Endothelial cell of hepatic sinusoid (primary cell): Measurements from ENCODE around the gene MYOG.

Source experiments
- in situ Hi-C: cut with HindIII; loops from 2 replicates; pipeline ENCODE4 v1.10.0; 2017; ENCODE audit warnings: low sequenced_read_pairs

Gene MYOG

GRCh38 chr1:203117611-203118575 is 32.1 kb upstream of the MYOG start:
- in situ Hi-C loops, result no loop called here

DNA sequence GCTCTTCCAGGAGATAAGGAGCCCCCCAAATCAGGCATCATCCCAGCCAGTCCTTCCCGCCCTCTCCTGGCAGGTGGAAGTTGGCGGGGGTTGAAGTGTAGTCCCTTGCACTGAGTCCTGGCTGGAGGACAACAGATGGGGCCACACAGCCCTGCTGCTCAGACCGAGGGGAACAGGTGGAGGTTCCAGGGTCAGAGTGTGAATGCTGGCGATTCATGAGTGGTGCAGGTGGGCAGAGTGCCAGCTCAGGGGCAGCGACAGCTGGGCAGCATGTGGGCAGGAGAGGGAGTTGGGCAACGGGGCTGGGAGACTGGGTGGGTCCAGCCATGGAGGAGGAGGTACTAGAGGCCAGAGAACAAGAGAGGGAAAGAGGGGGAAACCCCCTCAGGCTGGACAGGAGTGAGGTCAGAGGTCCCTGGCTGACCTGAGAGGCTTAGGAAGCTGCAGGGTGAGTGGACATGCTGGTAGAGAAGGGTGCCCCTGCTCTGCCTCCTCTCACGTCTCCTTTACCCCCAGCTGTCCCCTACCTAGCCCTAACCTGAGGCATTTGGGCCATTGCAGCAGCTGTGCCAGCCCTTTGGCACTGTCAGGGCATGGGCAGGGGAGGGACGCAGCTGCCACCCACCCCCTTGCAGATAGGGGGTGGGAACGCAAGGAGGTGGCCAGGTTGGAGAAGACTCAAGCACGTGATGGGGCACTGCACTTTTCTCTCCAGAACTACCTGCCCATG is 30.4 kb upstream of the MYOG start:
- in situ Hi-C loops, result no loop called here

DNA sequence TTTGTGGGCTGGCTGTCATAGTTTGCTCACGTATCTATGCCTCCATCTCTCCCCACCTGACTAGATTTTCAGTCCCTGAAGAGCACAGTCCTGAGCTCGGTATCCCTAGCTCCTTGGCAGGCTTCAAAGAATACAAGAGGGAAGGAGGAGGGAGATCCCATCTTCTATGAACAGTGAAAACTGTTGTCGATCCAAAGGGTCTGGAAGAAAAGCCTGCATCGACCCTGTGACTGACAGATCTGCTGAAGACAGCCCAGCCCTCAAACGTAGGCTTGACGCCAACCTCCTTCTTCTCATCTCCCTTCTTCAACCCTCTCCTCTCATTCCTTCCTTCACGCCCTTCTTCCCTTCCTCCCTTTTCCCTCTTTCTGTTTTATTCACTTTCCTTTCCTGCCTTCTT is 28.4 kb upstream of the MYOG start:
- in situ Hi-C loops, result no loop called here

- in situ Hi-C loops, result no loop called here
These were observed 27.5 kb upstream of the MYOG start for GRCh38 chr1:203113308-203113707.

DNA sequence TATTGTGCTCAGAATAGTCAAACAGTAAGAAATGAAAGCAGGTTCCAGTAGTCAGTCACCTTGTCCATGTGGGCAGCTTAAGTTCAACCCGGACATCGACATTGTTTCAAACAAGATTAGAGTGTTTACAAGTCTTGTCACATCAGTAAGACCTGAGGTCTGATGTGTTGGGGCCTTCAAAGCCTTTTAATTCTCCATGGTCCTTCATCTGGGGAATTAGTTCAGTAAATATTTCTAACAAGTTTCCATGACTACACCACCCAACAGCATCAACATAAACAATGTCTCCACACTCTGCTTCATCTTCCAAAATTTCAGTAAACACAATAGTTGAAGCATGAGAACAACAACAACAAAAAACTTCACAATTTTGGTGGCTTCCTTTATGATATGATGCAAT is 26.7 kb upstream of the MYOG start:
- in situ Hi-C loops, result no loop called here

DNA sequence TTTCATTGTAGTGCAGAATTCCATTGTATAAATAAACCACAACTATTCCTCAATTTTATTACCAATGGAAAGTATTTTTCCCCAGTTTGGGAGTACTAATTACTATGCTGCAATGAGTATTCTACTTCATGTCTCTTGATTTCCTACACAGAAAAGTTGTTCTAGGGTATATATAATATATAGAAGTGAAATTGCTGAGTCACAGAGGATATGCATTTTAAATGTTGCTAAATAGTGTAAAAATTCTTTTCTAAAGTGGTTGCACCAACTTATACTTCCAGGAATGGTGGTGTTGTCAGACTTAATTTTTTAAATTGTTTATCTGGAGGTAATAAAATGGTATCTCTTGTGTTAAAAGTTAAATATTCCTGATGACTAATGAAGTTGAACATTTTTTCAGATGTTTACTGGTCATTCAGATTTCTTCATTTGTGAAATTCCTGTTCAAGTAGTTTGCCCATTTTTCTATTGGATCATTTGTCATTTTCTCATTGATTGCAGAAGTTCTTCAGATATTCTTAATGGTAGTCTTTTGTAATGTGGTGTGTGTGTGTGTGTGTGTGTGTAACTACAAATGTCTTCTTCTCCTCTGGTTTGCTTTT is 19.1 kb upstream of the MYOG start:
- in situ Hi-C loops, result loop anchor here (5.0 kb wide), 1 partner anchor 48 kb away; no protein-coding TSS in a partner anchor

DNA sequence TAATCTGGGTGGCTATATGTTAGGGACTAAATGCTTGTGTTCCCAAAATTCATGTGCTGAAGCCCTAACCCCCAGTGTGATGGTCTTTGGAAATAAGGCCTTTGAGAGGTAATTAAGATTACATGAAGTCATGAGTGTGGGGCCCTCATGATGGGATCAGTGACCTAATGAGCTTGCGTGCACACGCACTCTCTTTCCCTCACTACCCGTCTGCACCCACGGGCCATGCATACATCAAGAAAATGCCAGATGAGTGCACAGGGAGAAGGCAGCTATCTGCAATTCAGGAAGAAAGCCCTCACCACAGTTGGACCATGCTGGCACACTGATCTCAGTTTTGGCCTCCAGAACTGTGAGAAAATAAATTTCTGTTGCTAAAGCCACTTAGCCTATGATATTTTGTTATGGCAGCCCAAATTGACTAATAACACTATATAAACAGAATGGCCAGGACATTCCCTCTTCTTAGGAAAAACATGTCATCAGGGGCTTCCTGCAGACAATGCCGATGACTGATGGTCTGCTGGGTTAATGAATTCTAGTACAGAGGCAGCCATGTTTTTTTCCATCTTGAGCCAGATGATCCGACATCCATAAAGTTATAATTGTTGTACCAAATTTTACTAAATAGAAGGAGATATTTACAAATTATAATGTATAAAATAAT is 18.1 kb upstream of the MYOG start:
- in situ Hi-C loops, result loop anchor here (5.0 kb wide), 1 partner anchor 47 kb away; no protein-coding TSS in a partner anchor

- in situ Hi-C loops, result loop anchor here (5.0 kb wide), 1 partner anchor 46 kb away; no protein-coding TSS in a partner anchor
These were observed 17.4 kb upstream of the MYOG start for GRCh38 chr1:203103216-203103615.

- in situ Hi-C loops, result loop anchor here (5.0 kb wide), 1 partner anchor 45 kb away; no protein-coding TSS in a partner anchor
These were observed 16.2 kb upstream of the MYOG start for GRCh38 chr1:203101813-203102634.

DNA sequence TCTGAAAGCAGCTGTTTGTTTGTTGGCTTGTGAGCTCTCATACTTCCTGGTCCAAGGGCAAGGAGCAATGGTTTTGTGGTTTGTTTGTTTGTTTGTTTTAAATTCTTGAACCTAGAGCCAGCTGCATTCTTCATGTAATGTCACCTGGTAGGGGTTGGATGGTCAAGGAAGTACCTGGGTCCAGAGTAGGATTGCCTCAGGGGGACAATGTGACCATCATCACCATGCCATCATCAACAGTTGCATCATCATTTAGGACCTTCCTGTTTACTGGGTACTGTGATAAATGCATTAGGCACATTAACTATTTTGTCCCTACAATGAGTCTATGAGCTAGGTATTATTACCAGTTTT is 14.7 kb upstream of the MYOG start:
- in situ Hi-C loops, result loop anchor here (5.0 kb wide), 1 partner anchor 43 kb away; no protein-coding TSS in a partner anchor

DNA sequence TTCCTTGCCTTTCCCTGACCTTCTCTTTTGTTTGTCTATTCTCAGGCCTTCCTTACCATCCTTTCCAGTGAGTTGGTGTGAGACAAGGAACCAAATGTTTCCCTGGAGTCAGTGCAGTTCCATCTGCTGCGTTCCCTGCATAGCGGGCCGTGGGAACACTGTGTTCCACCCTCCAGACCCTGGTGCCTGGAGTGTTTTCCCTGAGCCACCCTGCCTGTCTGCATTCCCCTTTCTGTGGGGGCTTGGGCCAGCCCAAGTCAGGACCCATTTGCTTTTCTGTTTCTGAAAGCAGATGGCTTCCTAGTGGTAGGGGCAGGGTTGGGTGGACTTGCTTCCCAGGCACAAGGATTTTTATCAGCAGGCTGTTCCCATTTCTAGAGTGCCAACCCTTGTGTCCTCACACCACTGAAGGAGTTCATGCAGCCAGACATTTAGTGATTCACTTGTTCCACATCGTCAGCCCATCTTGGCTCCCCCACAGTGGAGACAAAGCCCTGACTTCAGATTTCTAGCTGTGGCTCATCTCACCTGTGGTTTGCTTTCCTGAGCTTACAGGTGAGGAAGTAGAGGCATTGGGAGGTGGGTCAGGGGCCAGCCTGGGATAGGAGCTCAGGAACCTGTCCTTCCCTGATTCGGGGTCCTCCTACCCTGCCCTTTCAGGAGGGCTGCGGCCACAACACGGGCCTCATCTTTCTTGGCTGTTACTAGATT is 14.1 kb upstream of the MYOG start:
- in situ Hi-C loops, result loop anchor here (5.0 kb wide), 1 partner anchor 43 kb away; no protein-coding TSS in a partner anchor

- in situ Hi-C loops, result no loop called here
These were observed 13.2 kb upstream of the MYOG start for GRCh38 chr1:203098914-203099520.

DNA sequence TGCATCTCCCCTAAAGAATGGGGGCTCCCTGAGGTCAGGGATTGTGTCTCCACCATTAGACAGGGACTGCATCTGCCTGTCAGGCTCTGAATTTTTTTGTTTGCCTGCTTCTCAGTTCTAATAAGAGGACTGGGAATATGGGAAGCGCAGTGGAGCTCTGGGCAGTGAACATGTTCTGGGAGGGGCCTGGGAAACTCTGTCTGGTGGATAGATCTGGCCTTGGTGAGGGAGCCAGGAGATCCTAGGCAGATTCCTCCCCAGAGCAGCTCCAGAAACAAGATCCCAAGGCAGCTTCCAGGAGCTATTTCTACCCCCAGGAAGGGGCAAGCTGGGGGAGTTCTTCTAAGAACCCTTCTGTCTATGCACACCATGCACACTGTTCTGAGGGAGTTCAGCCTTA is 12.6 kb upstream of the MYOG start:
- in situ Hi-C loops, result no loop called here

GRCh38 chr1:203097001-203097400 is 11.2 kb upstream of the MYOG start:
- in situ Hi-C loops, result no loop called here

GRCh38 chr1:203096566-203096965 is 10.8 kb upstream of the MYOG start:
- in situ Hi-C loops, result no loop called here

DNA sequence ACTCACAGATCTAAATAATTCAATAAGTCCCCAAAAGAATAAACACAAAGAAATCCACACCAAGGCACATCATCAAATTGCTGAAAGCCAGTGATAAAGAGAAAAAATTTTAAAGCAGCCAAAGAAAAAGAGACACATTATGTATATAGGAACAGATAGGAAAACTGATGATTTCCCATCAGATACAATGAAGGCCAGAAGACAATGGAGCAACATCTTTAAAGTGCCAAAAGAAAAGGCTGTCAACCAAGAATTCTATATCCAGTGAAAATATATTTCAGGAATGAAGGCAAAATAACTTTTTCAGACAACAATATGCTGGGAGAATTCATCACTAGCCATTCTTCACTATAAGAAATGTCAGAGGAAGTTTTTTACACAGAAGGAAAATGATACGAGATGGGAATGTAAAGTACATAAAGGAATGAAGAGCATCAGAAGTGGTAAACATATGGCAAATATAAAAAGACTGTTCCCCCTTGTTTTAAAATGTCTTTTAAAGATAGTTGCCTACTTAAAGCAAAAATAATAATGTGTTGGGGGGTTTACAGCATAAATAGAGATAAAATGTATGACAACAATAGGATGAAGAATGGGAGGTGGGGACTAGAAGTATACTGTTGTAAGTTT is 9.4 kb upstream of the MYOG start:
- in situ Hi-C loops, result no loop called here

DNA sequence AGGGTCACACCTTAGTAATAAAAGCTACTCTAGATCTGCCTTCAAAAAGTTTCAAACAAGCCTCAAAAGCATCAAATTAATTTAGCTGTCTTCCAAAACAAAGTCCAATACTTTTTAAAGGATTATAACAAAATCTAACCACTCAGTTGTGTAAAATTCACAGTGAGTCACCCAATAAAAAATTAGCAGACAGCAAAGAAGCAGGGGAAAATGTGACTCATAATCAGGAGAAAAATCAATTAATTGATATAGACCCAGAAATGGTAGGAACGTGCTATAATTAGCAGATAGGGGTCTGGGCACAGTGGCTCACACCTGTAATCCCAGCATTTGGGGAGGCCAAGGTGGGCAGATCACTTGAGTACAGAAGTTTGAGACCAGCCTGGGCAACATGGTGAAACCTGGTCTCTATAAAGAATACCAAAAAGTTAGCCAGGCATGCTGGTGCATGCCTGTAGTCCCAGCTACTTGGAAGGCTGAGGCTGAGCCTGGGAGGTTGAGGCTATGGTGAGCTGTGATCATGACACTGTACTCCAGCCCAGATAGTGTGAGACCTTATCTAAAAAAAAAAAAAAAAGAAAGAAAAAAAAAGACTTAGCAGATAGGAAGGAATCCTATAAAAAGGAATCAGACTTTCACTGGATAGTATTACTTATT is 8.1 kb upstream of the MYOG start:
- in situ Hi-C loops, result no loop called here

DNA sequence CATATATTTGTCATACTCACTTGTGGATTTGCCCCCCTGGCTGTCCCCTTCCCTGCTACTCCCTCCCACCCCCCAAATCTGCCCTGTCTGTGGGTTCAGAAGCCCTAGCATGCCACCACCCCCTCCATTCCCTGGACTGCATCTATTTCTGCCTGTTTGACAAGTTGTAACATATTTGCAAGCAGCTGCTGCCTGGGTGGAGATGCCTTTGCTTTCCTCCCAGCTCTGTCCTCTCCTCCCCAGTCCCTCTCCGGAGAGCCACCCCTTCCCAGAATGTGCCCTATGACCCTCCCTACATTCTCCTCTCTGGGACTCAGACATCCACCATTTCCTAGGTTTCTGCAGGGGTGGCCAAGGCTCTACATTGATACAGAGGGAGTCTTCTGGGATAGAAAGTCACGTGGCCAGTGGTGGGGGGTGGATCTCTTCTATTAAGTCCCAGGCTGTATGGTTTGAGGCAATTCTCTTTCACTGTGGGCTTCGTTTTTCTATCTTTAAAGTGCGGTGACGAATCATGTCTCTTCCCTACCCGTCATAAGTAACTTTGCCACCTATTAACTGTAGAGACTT is 6.0 kb upstream of the MYOG start:
- in situ Hi-C loops, result no loop called here
